HG03439 (cell line): Measurements from ENCODE around the gene BEAN1.

Experiments
- ATAC-seq: cut with Tn5 transposase; IDR thresholded peaks from one replicate; pipeline ENCODE4 v1.9.1; 2021; ENCODE audit warnings: mild to moderate bottlenecking, moderate library complexity; ENCODE audit not compliant: unreplicated experiment

The BEAN1 gene

GRCh38 chr16:66427036-66427860, at the start of gene BEAN1:
Gene BEAN1, plus strand, starts transcription at chr16:66427295. Its CDS starts 10,382 bp downstream, at chr16:66437677.
- ATAC-seq, result no peak

GRCh38 chr16:66377324-66377723, 49.8 kb upstream of the BEAN1 start:
- no peak for ATAC-seq

GRCh38 chr16:66378741-66379570, 48.1 kb upstream of the BEAN1 start:
- no peak for ATAC-seq

- no peak for ATAC-seq
Measured at GRCh38 chr16:66379571-66379941, 47.5 kb upstream of the BEAN1 start.

GRCh38 chr16:66380421-66380820, 46.7 kb upstream of the BEAN1 start:
- ATAC-seq, result no peak

GRCh38 chr16:66381585-66382170, 45.4 kb upstream of the BEAN1 start:
- ATAC-seq, result no peak

- ATAC-seq, result no peak
Measured at GRCh38 chr16:66382171-66382965, 44.7 kb upstream of the BEAN1 start.

- ATAC-seq, result no peak
Measured at GRCh38 chr16:66382966-66383299, 44.2 kb upstream of the BEAN1 start.

- ATAC-seq, result no peak
Measured at GRCh38 chr16:66383551-66383950, 43.5 kb upstream of the BEAN1 start.

- no peak for ATAC-seq
Measured at GRCh38 chr16:66385415-66385814, 41.7 kb upstream of the BEAN1 start.

GRCh38 chr16:66386629-66387622, 40.2 kb upstream of the BEAN1 start:
- no peak for ATAC-seq

GRCh38 chr16:66387817-66388332, 39.2 kb upstream of the BEAN1 start:
- no peak for ATAC-seq

GRCh38 chr16:66388350-66389139, 38.5 kb upstream of the BEAN1 start:
- ATAC-seq, result no peak

GRCh38 chr16:66389256-66390176, 37.6 kb upstream of the BEAN1 start:
- no peak for ATAC-seq

GRCh38 chr16:66390346-66391108, 36.6 kb upstream of the BEAN1 start:
- ATAC-seq, result no peak

GRCh38 chr16:66391726-66392670, 35.1 kb upstream of the BEAN1 start:
- no peak for ATAC-seq
